Measurements from ENCODE around the gene CYGB. TPM values are rescaled to one million over a fixed set of nuclear protein-coding genes. Genes with fewer than 3 reads are reported as not detected.

Gene CYGB
- total RNA-seq, 1 donor, result 39.1 TPM

GRCh38 chr17:76492123-76492988 is 45.2 kb downstream of the CYGB start:
- DNase-seq (ENCODE audit: insufficient read length, low spot score, missing footprints), result no peak
- Histone ChIP-seq H4K20me1 (ENCODE audit: insufficient read depth, low read length) (no peaks in the 10 kb centered on the region), H3K4me3 (ENCODE audit: insufficient read depth, low read length) (peak overlapping the region; percentile 60), H3K27me3 (ENCODE audit: insufficient read depth, low read length) (no peaks in the 10 kb centered on the region), H3K4me1 (ENCODE audit: insufficient read depth, low read length) (peaks cover 22% of the 10 kb centered on the region), H3K27ac (ENCODE audit: low read depth, low read length) (peak overlapping the region; percentile 83), H2AFZ (ENCODE audit: low read length) (peak overlapping the region; percentile 73), H3K4me2 (ENCODE audit: insufficient read depth, low read length) (peak overlapping the region; percentile 68), H3K36me3 (ENCODE audit: insufficient read depth, low read length) (no peaks in the 10 kb centered on the region), H3K79me2 (ENCODE audit: insufficient read depth, low read length) (peaks cover 5% of the 10 kb centered on the region), H3K9me3 (ENCODE audit: low read depth, low read length) (no peaks in the 10 kb centered on the region)
- TF ChIP-seq CTCF (IDR thresholded peaks at IDR 0.05; ENCODE audit: extremely low read depth, low read depth, low read length), result no peak

GRCh38 chr17:76491271-76492122 is 46.0 kb downstream of the CYGB start:
- no peak for DNase-seq (ENCODE audit: insufficient read length, low spot score, missing footprints)
- H3K4me1 ChIP-seq (ENCODE audit: insufficient read depth, low read length), result peaks cover 22% of the 10 kb centered on the region
- H3K27ac ChIP-seq (ENCODE audit: low read depth, low read length), result no peak overlapping the region
- no peak for TF ChIP-seq CTCF (IDR thresholded peaks at IDR 0.05; ENCODE audit: extremely low read depth, low read depth, low read length)
- H3K4me3 ChIP-seq (ENCODE audit: insufficient read depth, low read length), result no peak overlapping the region
- H3K79me2 ChIP-seq (ENCODE audit: insufficient read depth, low read length), result peaks cover 4% of the 10 kb centered on the region
- H2AFZ ChIP-seq (ENCODE audit: low read length), result no peak overlapping the region
- H3K9me3 ChIP-seq (ENCODE audit: low read depth, low read length), result no peaks in the 10 kb centered on the region
- no peaks in the 10 kb centered on the region for H3K36me3 ChIP-seq (ENCODE audit: insufficient read depth, low read length)
- no peak overlapping the region for H3K4me2 ChIP-seq (ENCODE audit: insufficient read depth, low read length)
- H4K20me1 ChIP-seq (ENCODE audit: insufficient read depth, low read length), result no peaks in the 10 kb centered on the region
- H3K27me3 ChIP-seq (ENCODE audit: insufficient read depth, low read length), result no peaks in the 10 kb centered on the region

GRCh38 chr17:76490112-76490710 is 47.3 kb downstream of the CYGB start:
- no peak overlapping the region for H3K4me3 ChIP-seq (ENCODE audit: insufficient read depth, low read length)
- TF ChIP-seq CTCF (IDR thresholded peaks at IDR 0.05; ENCODE audit: extremely low read depth, low read depth, low read length), result no peak
- H3K4me1 ChIP-seq (ENCODE audit: insufficient read depth, low read length), result peaks cover 22% of the 10 kb centered on the region
- no peaks in the 10 kb centered on the region for H3K9me3 ChIP-seq (ENCODE audit: low read depth, low read length)
- H3K27me3 ChIP-seq (ENCODE audit: insufficient read depth, low read length), result no peaks in the 10 kb centered on the region
- no peaks in the 10 kb centered on the region for H3K36me3 ChIP-seq (ENCODE audit: insufficient read depth, low read length)
- H2AFZ ChIP-seq (ENCODE audit: low read length), result no peak overlapping the region
- DNase-seq (ENCODE audit: insufficient read length, low spot score, missing footprints), result no peak
- no peak overlapping the region for H3K4me2 ChIP-seq (ENCODE audit: insufficient read depth, low read length)
- no peak overlapping the region for H3K27ac ChIP-seq (ENCODE audit: low read depth, low read length)
- H3K79me2 ChIP-seq (ENCODE audit: insufficient read depth, low read length), result no peaks in the 10 kb centered on the region
- no peaks in the 10 kb centered on the region for H4K20me1 ChIP-seq (ENCODE audit: insufficient read depth, low read length)
